K562 (cell line): ENCODE data around the gene GINS2. TPM values are rescaled to one million over a fixed set of nuclear protein-coding genes. Genes with fewer than 3 reads are reported as not detected.

Experiments used
- ATAC-seq: fragments of 200-7000 bp; cut with Tn5 transposase; 3 replicates; pipeline ENCODE4 v1.9.1; 2020; ENCODE audit warnings: moderate library complexity
- BruUV-seq: library from RNA; stranded (reverse); fragments of 400-500 nt; replicated peaks from 2 replicates; lab custom pipeline; 2021; lab: Mats Ljungman, UMichigan
- CTCF ChIA-PET: fragments of 300-600 bp; formaldehyde crosslinking; extraction: SDS; loops from one replicate; lab custom pipeline; 2021; ENCODE audit warnings: low intra/inter-chr PET ratio; lab: Yijun Ruan, JAX
- POLR2A ChIA-PET: fragments of 300-600, 350-650 bp; sonication (Branson Sonifier 250); formaldehyde crosslinking; extraction: SDS; loops from one replicate; lab custom pipeline; 2021; ENCODE audit warnings: antibody characterized with exemption, inconsistent platforms; lab: Yijun Ruan, JAX
- DNase-seq, 4 experiments: peaks; one replicate each; pipeline versions ENCODE4 v3.0.0 to v3.0.0-alpha.2; 2011 to 2018; ENCODE audit warnings: low spot score in 3 of 4, mixed read lengths in 3 of 4; ENCODE audit errors: extremely low read depth in 1 of 4
- FAIRE-seq: peaks from 2 replicates; lab custom pipeline; 2011; peaks lifted over from hg19 to GRCh38; lab: Jason Lieb, UNC
- H2AFZ ChIP-seq: 2 replicates; pipeline ENCODE4 v1.6.0; 2011; ENCODE audit warnings: low read depth, low read length, control low read depth, inconsistent platforms
- H3K27ac ChIP-seq: fragments of 200-600 bp; 3 replicates; pipeline ENCODE4 v1.8.0; 2011; ENCODE audit warnings: low read depth, mild to moderate bottlenecking, control low read depth, inconsistent platforms, low read length, moderate library complexity, mixed read lengths; ENCODE audit errors: extremely low read depth
- H3K27me3 ChIP-seq, 2 experiments: fragments of 300-600 bp in 1 of 2; 2 replicates in 1 of 2; 3 replicates in 1 of 2; pipeline versions ENCODE4 v1.6.0 to v1.8.0; 2011; ENCODE audit warnings: inconsistent platforms in 2 of 2, low read length in 2 of 2, mild to moderate bottlenecking in 1 of 2, mixed read lengths in 1 of 2, moderate library complexity in 1 of 2; ENCODE audit not compliant: control insufficient read depth in 2 of 2, insufficient read depth in 2 of 2
- H3K36me3 ChIP-seq: fragments of 300-600 bp; 3 replicates; pipeline ENCODE4 v1.8.0; 2011; ENCODE audit warnings: mild to moderate bottlenecking, low read length, inconsistent platforms; ENCODE audit not compliant: control insufficient read depth, insufficient read depth
- H3K4me1 ChIP-seq, 2 experiments: fragments of 200-600 bp in 1 of 2; replicated peaks in 1 of 2; 2 replicates in 1 of 2; 3 replicates in 1 of 2; pipeline versions ENCODE4 v1.5.1 to v1.8.0; 2011; ENCODE audit warnings: inconsistent platforms in 2 of 2, low read length in 2 of 2, mild to moderate bottlenecking in 1 of 2, mixed read lengths in 1 of 2, moderate library complexity in 1 of 2; ENCODE audit not compliant: control insufficient read depth in 2 of 2, insufficient read depth in 2 of 2
- H3K4me2 ChIP-seq: 2 replicates; pipeline ENCODE4 v1.6.1; 2011; ENCODE audit warnings: low read length, control low read depth, inconsistent platforms, mixed read lengths; ENCODE audit not compliant: insufficient read depth
- H3K4me3 ChIP-seq: fragments of 200-600 bp; sonication (generic), shearing (Covaris generic); 2 replicates; pipeline ENCODE4 v1.5.1; 2016; ENCODE audit warnings: control low read depth, inconsistent platforms
- H3K79me2 ChIP-seq: fragments of 200-600 bp; 3 replicates; pipeline ENCODE4 v1.8.0; 2011; ENCODE audit warnings: low read length, inconsistent platforms; ENCODE audit not compliant: control insufficient read depth, insufficient read depth
- H3K9ac ChIP-seq, 2 experiments: 2 replicates each; pipeline versions ENCODE4 v1.6.0 to v1.6.1; 2011; ENCODE audit warnings: low read depth in 2 of 2, low read length in 2 of 2, control low read depth in 1 of 2, inconsistent platforms in 1 of 2, mild to moderate bottlenecking in 1 of 2, mixed read lengths in 1 of 2; ENCODE audit not compliant: insufficient read depth in 1 of 2
- H3K9me1 ChIP-seq: one replicate; pipeline ENCODE4 v1.6.0; 2011; ENCODE audit warnings: inconsistent platforms, mild to moderate bottlenecking, low read length, moderate library complexity; ENCODE audit not compliant: control insufficient read depth, insufficient read depth
- H3K9me3 ChIP-seq: replicated peaks from 2 replicates; pipeline ENCODE4 v1.5.1; 2011; ENCODE audit warnings: low read depth, low read length, inconsistent platforms; ENCODE audit not compliant: control insufficient read depth, insufficient read depth
- H4K20me1 ChIP-seq: replicated peaks from 2 replicates; pipeline ENCODE4 v1.6.1; 2011; ENCODE audit warnings: low read length, inconsistent platforms, mixed read lengths; ENCODE audit not compliant: control insufficient read depth, insufficient read depth
- POLR2A ChIP-seq: fragments of 450-650 bp; conservative IDR thresholded peaks from 2 replicates; pipeline ENCODE4 v1.6.1; 2016
- SAFB ChIP-seq: fragments of 200-400 bp; formaldehyde crosslinking; IDR thresholded peaks from 2 replicates; pipeline ENCODE4 v1.6.1; 2017; ENCODE audit warnings: low read depth, low read length, borderline replicate concordance
- SUPT5H ChIP-seq: fragments of 450-650 bp; IDR thresholded peaks from 2 replicates; pipeline ENCODE4 v1.6.1; 2016
- ZNF699 ChIP-seq: fragments of 250-450 bp; sonication (Bioruptor Pico); IDR thresholded peaks from 2 replicates; pipeline ENCODE4 v1.8.0; 2021; ENCODE audit warnings: mild to moderate bottlenecking, moderate library complexity; ENCODE audit not compliant: insufficient replicate concordance
- WGBS: fragments of 100-300 bp; shearing (Covaris generic); methylation state at CpG from one replicate; pipeline ENCODE4 v1.1.6; 2016; ENCODE audit warnings: low coverage, mixed read lengths; ENCODE audit not compliant: insufficient coverage; ENCODE audit errors: missing lambda C conversion rate; 5-methylcytosine and 5-hydroxymethylcytosine counted together
- in situ Hi-C: fragments of 300-500 bp; cut with MboI; formaldehyde crosslinking; loops from 4 replicates; pipeline ENCODE4 v1.15.0; 2018; ENCODE audit warnings: inconsistent platforms, mixed read lengths
- intact Hi-C: fragments of 100-400 bp; cut with micrococcal nuclease; formaldehyde crosslinking; loops from 2 replicates; pipeline ENCODE4 v1.14.2; 2022
- polyA plus RNA-seq, 8 experiments: library from polyadenylated mRNA; depleted of rRNA in 4 of 8; stranded (reverse) in 5 of 8; unstranded in 3 of 8; fragments of >200 nt; fragmentation: Nextera tagmentation in 2 of 8; fragmentation: Illumina TruSeq in 1 of 8; extraction: Ambion mirVana in 2 of 8; extraction: Trizol in 1 of 8; gene quantifications; 2 replicates each; pipeline versions ENCODE4 v1.2.1 to v1.2.3, GENCODE V29; 2011 to 2014; ENCODE audit warnings: inconsistent platforms in 1 of 8, missing spikeins in 1 of 8
- total RNA-seq, 7 experiments: library from RNA; depleted of rRNA in 6 of 7; stranded (reverse); fragments of >200 nt in 6 of 7; fragmentation: Illumina TruSeq in 2 of 7; extraction: Trizol in 2 of 7; gene quantifications; 2 replicates each; pipeline versions ENCODE4 v1.2.1 to v1.2.3, GENCODE V29; 2011 to 2021; ENCODE audit warnings: low replicate concordance in 1 of 7

GINS2 gene
- total and polyA plus RNA-seq, 9 of the 15 experiments (the other 6 are each of a cell fraction or from before 2014, with no cell fraction given), result 40.4 to 76.2 (median 44.6) TPM

DNA sequence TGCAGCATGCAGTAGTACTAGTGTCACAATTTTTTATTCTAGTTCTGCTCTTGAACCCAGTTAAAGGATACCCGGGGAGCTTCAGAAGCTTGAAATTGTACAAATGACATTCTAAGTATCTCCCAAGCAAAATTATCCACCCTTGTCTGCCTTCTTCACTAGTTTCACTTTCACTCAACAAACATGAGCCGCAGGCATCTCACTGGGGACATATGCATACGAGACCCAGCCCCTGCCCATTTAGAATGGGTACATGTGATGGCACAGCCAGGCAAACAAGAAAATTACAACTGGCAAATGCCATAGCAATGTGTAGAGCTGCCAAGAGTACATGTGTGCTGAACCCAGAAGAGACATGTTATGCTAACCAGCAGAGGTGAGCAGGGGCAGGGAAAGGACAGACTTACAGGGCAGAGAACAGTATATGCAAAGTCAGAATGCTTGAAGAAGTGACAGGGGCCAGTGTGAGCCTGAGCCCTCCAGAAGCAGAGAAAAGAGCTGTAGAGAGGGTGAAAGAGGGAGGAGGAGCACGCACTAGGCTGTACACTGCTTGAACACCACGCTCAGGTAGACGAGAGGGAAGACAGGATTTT is 8.3 kb downstream of the GINS2 start:
- H2AFZ ChIP-seq, result no peak overlapping the region
- no peaks in the 10 kb centered on the region for H3K27me3 ChIP-seq

DNA sequence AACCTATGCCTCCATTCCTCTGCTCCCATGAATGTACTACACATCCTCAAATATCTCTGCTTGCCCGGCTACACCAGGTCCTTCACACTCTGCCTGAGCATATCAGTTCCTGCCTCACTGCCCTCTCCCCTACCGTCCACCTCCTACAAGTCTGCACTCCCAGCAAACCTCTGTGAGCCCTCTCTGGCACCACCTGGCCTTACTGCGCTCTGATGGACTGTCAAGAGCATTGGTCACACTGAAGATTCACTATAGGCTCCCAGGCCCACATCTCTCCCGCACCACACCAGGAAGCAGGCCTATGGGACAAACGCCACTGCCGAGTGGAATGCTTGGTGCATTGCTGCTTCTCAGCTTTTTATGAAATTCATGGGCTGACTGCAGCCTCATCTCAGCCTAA is 8.9 kb downstream of the GINS2 start:
- H3K9me1 ChIP-seq, result peaks cover 2% of the 10 kb centered on the region
- peaks cover 14% of the 10 kb centered on the region for H4K20me1 ChIP-seq
- in situ Hi-C loops, result no loop called here
- intact Hi-C loops, result no loop called here
- no peaks in the 10 kb centered on the region for H3K27me3 ChIP-seq
- no peak overlapping the region for H3K4me2 ChIP-seq
- H3K36me3 ChIP-seq, result peaks cover 98% of the 10 kb centered on the region
- H2AFZ ChIP-seq, result no peak overlapping the region
- H3K9me3 ChIP-seq, result no peaks in the 10 kb centered on the region
- 78% methylated on average over 6 of the region's 6 CpGs for WGBS
- no peak overlapping the region for H3K4me3 ChIP-seq
- H3K27ac ChIP-seq, result no peak overlapping the region
- TF ChIP-seq SUPT5H (0 out of 2 replicates have a peak, but pooled peaks have one; percentile 36), SAFB (no peak), POLR2A (0 out of 2 replicates have a peak, but pooled peaks have one; percentile 49)
- peak overlapping the region in 1 of 2 experiments; percentile 40; a peak in 1 of 4 replicates for H3K9ac ChIP-seq
- no peak for FAIRE-seq
- BruUV-seq, result no TSS peak
- POLR2A ChIA-PET, result interaction anchor here (0.7 to 1.5 kb wide), 3 partner anchors 8 to 214 kb away, joined by 3 to 4 read pairs (median 3); partner anchors contain the start of gene GINS2
- no peak for ATAC-seq
- H3K79me2 ChIP-seq, result peaks cover 23% of the 10 kb centered on the region
- DNase-seq, result no peak
- no peaks in the 10 kb centered on the region; a peak in 1 of 5 replicates for H3K4me1 ChIP-seq
- CTCF ChIA-PET, result no interaction called here

More for the DNA sequence above, 8.3 kb downstream of the GINS2 start:
- intact Hi-C loops (no loop called here), in situ Hi-C loops (no loop called here)
- H3K9me3 ChIP-seq, result no peaks in the 10 kb centered on the region
- peaks cover 2% of the 10 kb centered on the region for H3K9me1 ChIP-seq
- H3K36me3 ChIP-seq, result peaks cover 98% of the 10 kb centered on the region
- H4K20me1 ChIP-seq, result peaks cover 11% of the 10 kb centered on the region
- WGBS, result 93% methylated on average over 6 of the region's 6 CpGs
- FAIRE-seq, result no peak
- BruUV-seq, result no TSS peak
- peaks cover 29% of the 10 kb centered on the region for H3K79me2 ChIP-seq
- H3K4me3 ChIP-seq, result no peak overlapping the region
- H3K4me2 ChIP-seq, result no peak overlapping the region
- no peak overlapping the region for H3K9ac ChIP-seq
- peak; percentile 11; the same call in 1 of the 2 replicates for TF ChIP-seq SUPT5H
- no peak for TF ChIP-seq ZNF699 (CRISPR knock-in tag)
- ChIA-PET CTCF (no interaction called here), POLR2A (interaction anchor here (0.6 to 0.8 kb wide), 3 partner anchors 9 to 214 kb away, joined by 3 to 4 read pairs (median 3); partner anchors contain the start of gene GINS2)
- DNase-seq, result no peak
- ATAC-seq, result no peak
- H3K27ac ChIP-seq, result no peak overlapping the region
- no peaks in the 10 kb centered on the region; a peak in 1 of 5 replicates for H3K4me1 ChIP-seq
